Smooth muscle cell (in vitro differentiated cells): ENCODE results near the gene PWWP2A. TPM values are rescaled to one million over a fixed set of nuclear protein-coding genes. Genes with fewer than 3 reads are reported as not detected.

Source experiments
- DNase-seq: peaks from one replicate; lab custom pipeline; 2025; ENCODE audit not compliant: unreplicated experiment; lab: John Stamatoyannopoulos, UW
- H2AFZ ChIP-seq: fragments of 200-600 bp; sonication (generic); 2 replicates; pipeline ENCODE4 v1.6.0; 2016; ENCODE audit warnings: antibody characterized with exemption, low read depth, mild to moderate bottlenecking
- H3F3A ChIP-seq: fragments of 200-600 bp; sonication (generic); 2 replicates; pipeline ENCODE4 v1.6.0; 2017; ENCODE audit warnings: antibody characterized with exemption, low read depth
- H3K27ac ChIP-seq: fragments of 200-600 bp; sonication (generic); 2 replicates; pipeline ENCODE4 v1.5.1; 2016; ENCODE audit warnings: low read depth, mild to moderate bottlenecking
- H3K27me3 ChIP-seq: fragments of 200-600 bp; sonication (generic); 2 replicates; pipeline ENCODE4 v1.6.1; 2016; ENCODE audit warnings: low read depth, mild to moderate bottlenecking
- H3K36me3 ChIP-seq: fragments of 200-600 bp; sonication (generic); 2 replicates; pipeline ENCODE4 v1.5.1; 2016; ENCODE audit warnings: low read depth
- H3K4me1 ChIP-seq: fragments of 200-600 bp; sonication (generic); 2 replicates; pipeline ENCODE4 v1.5.1; 2016; ENCODE audit warnings: low read depth
- H3K4me2 ChIP-seq: fragments of 200-600 bp; sonication (generic); 2 replicates; pipeline ENCODE4 v1.6.0; 2016; ENCODE audit warnings: mild to moderate bottlenecking
- H3K4me3 ChIP-seq: fragments of 200-600 bp; sonication (generic); 2 replicates; pipeline ENCODE4 v1.5.1; 2016; ENCODE audit warnings: mild to moderate bottlenecking
- H3K79me2 ChIP-seq: fragments of 200-600 bp; sonication (generic); 2 replicates; pipeline ENCODE4 v1.6.0; 2016; ENCODE audit warnings: low read depth, mild to moderate bottlenecking
- H3K9ac ChIP-seq: fragments of 200-600 bp; sonication (generic); 2 replicates; pipeline ENCODE4 v1.6.0; 2016; ENCODE audit warnings: low read depth
- H3K9me3 ChIP-seq: fragments of 200-600 bp; sonication (generic); replicated peaks from 2 replicates; pipeline ENCODE4 v1.5.1; 2016; ENCODE audit warnings: low read depth
- H4K20me1 ChIP-seq: fragments of 200-600 bp; sonication (generic); 2 replicates; pipeline ENCODE4 v1.6.0; 2016; ENCODE audit warnings: low read depth
- WGBS: methylation state at CpG from one replicate; pipeline ENCODE4 v1.1.7; 2016; ENCODE audit warnings: low lambda C conversion rate; 5-methylcytosine and 5-hydroxymethylcytosine counted together
- polyA plus RNA-seq: library from polyadenylated mRNA; unstranded; fragments of >200 nt; fragmentation: Nextera tagmentation; extraction: Ambion mirVana; gene quantifications from 2 replicates; pipeline ENCODE4 v1.2.1, GENCODE V29; 2016
- total RNA-seq: library from RNA; depleted of rRNA; stranded (reverse); fragments of >200 nt; gene quantifications from 2 replicates; pipeline ENCODE4 v1.2.3, GENCODE V29; 2014
- TF ChIP-seq, protein P1 (sequence below): fragments of 200-600 bp; sonication (generic); IDR thresholded peaks from 2 replicates; pipeline ENCODE4 v1.5.1; 2017; ENCODE audit warnings: borderline replicate concordance, mild to moderate bottlenecking, antibody characterized with exemption; ENCODE audit not compliant: insufficient read depth, poor library complexity, severe bottlenecking

Gene PWWP2A
- total and polyA plus RNA-seq, 2 experiments from 2014 or later, result 18.6 to 22.6 TPM

DNA sequence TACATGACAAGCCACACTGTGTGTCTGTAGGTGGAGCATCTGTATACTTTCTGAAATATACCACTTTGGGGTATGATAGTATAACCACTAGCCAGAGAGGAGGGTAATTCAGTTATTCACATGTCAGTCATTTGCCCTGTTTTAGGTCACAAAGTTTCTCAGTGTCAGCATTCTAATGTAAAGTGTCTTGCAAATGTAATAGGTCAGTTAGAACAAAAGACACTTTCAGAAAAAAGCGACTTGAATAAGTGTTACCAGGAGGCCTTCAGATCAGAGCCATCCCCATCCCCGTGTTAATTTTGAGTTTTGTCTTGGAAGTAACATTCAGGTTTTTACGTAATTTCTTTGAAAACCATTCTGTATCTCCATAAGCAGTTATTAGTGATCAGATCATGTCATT lies 76.6 kb downstream of the PWWP2A start:
- H3K27ac ChIP-seq, result no peak overlapping the region
- no peaks in the 10 kb centered on the region for H3K79me2 ChIP-seq
- TF ChIP-seq, protein P1, sequence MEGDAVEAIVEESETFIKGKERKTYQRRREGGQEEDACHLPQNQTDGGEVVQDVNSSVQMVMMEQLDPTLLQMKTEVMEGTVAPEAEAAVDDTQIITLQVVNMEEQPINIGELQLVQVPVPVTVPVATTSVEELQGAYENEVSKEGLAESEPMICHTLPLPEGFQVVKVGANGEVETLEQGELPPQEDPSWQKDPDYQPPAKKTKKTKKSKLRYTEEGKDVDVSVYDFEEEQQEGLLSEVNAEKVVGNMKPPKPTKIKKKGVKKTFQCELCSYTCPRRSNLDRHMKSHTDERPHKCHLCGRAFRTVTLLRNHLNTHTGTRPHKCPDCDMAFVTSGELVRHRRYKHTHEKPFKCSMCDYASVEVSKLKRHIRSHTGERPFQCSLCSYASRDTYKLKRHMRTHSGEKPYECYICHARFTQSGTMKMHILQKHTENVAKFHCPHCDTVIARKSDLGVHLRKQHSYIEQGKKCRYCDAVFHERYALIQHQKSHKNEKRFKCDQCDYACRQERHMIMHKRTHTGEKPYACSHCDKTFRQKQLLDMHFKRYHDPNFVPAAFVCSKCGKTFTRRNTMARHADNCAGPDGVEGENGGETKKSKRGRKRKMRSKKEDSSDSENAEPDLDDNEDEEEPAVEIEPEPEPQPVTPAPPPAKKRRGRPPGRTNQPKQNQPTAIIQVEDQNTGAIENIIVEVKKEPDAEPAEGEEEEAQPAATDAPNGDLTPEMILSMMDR, result no peak
- no peaks in the 10 kb centered on the region for H4K20me1 ChIP-seq
- H3K27me3 ChIP-seq, result no peaks in the 10 kb centered on the region
- H2AFZ ChIP-seq, result no peak overlapping the region
- no peaks in the 10 kb centered on the region for H3K36me3 ChIP-seq
- no peak overlapping the region for H3K9ac ChIP-seq
- H3F3A ChIP-seq, result no peaks in the 10 kb centered on the region
- no peaks in the 10 kb centered on the region for H3K9me3 ChIP-seq
- 75% methylated on average over 3 of the region's 3 CpGs for WGBS
- no peak overlapping the region for H3K4me3 ChIP-seq
- no peak overlapping the region for H3K4me2 ChIP-seq
- DNase-seq, result no peak
- peaks cover 6% of the 10 kb centered on the region for H3K4me1 ChIP-seq

Other genes starting within 250 kb of the PWWP2A start
- gene ADRA1B, start 203.0 kb downstream of the PWWP2A start, total RNA-seq, result 0.09 and 0.36 TPM in 2 replicates
- gene ADRA1B, start 203.0 kb downstream of the PWWP2A start, polyA plus RNA-seq, result 0.34 and 1.2 TPM in 2 replicates
- 31.5 and 38.4 TPM in 2 replicates for gene TTC1, start 110.3 kb downstream of the PWWP2A start, total RNA-seq
- 45.7 and 50.7 TPM in 2 replicates for gene TTC1, start 110.3 kb downstream of the PWWP2A start, polyA plus RNA-seq
- gene FABP6, start 110.1 kb upstream of the PWWP2A start, total RNA-seq, result not detected in 2 replicates
- 1.3 TPM in 1 of 2 replicates, not detected in the other for gene FABP6, start 110.1 kb upstream of the PWWP2A start, polyA plus RNA-seq
- 3.2 and 3.4 TPM in 2 replicates for gene CCNJL, start 193.1 kb upstream of the PWWP2A start, total RNA-seq
- gene CCNJL, start 193.1 kb upstream of the PWWP2A start, polyA plus RNA-seq, result 6.2 and 7.3 TPM in 2 replicates